HG02943 (cell line): Measurements from ENCODE around the gene DTX1.

Experiments used
- ATAC-seq: cut with Tn5 transposase; IDR thresholded peaks from one replicate; pipeline ENCODE4 v1.9.1; 2021; ENCODE audit warnings: mild to moderate bottlenecking, low read depth, moderate library complexity; ENCODE audit not compliant: unreplicated experiment

The DTX1 gene

DNA sequence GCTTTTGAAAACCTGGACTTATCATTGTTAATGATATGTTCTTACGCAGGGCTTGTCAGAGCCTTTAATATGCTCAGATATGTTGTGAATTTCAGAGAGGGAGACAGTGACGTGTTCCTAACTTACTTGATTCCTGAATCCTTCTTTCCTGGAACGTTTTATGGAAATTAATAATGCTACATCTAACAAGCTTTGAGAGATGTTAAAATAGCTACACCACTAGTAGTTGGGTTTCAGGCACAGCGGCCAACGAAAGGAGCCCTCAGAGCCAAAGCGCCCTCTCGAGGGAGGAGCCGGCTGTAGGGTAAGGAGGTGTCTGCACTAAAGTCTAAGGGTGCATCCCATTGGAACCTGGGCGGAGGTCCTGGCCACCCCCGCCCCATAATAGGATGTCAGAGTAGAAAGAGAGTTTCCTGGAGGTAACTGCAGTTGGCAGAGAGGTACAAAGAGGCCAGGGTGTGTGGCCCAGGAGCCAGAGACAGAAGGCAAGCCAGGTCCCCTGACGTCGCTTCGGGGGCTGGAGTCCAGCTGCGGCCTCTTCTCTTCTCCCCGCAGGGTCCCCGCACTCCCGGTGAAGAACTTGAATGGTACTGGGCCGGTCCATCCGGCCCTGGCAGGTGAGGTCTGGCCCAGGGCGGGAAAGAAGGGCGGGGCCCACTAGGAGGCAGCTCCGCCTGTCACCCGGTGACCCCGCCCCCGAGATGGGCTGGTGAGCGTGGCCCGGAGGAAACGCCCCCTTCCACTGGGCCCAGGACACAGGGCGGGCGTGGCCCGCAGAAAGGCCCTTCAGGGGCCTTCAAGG lies 36.3 kb downstream of the DTX1 start:
- ATAC-seq = no peak

DNA sequence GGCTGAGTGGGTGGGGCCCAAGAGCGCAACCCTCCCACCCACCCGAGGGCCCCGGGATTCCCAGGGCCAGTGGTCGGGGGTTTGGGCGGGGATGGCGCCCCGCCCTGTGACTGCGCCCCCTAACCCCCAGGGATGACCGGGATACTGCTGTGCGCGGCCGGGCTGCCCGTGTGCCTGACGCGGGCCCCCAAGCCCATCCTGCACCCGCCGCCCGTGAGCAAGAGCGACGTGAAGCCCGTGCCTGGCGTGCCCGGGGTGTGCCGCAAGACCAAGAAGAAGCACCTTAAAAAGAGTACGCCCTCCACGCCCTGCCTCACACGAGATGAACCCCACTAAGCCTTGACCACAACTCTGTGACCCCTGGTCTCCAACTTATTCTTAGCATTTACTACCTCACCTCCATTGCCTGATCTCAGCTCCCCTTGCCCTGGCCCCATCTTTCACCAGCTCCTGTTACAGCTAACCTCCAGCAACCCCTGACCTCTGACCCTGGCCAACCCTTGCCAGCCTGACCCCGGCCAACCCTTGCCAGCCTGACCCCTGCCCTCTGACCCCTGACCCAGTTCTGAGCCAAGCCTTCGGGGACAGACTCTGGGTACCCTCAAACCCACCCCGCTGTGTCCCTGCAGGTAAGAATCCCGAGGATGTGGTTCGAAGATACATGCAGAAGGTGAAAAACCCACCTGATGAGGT lies 37.0 kb downstream of the DTX1 start:
- ATAC-seq = no peak

DNA sequence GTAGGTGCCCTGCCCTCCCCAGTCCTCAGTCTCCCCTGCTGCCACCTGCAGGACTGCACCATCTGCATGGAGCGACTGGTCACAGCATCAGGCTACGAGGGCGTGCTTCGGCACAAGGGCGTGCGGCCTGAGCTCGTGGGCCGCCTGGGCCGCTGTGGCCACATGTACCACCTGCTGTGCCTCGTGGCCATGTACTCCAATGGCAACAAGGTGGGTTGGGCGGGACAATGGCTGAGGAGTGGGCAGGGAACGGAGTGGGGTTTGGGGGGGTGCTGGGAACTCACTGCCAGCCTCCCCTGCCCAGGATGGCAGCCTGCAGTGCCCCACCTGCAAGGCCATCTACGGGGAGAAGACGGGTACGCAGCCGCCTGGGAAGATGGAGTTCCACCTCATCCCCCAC lies 38.2 kb downstream of the DTX1 start:
- no peak for ATAC-seq

- no peak for ATAC-seq
Observed at GRCh38 chr12:113095405-113095804, 38.9 kb downstream of the DTX1 start.

DNA sequence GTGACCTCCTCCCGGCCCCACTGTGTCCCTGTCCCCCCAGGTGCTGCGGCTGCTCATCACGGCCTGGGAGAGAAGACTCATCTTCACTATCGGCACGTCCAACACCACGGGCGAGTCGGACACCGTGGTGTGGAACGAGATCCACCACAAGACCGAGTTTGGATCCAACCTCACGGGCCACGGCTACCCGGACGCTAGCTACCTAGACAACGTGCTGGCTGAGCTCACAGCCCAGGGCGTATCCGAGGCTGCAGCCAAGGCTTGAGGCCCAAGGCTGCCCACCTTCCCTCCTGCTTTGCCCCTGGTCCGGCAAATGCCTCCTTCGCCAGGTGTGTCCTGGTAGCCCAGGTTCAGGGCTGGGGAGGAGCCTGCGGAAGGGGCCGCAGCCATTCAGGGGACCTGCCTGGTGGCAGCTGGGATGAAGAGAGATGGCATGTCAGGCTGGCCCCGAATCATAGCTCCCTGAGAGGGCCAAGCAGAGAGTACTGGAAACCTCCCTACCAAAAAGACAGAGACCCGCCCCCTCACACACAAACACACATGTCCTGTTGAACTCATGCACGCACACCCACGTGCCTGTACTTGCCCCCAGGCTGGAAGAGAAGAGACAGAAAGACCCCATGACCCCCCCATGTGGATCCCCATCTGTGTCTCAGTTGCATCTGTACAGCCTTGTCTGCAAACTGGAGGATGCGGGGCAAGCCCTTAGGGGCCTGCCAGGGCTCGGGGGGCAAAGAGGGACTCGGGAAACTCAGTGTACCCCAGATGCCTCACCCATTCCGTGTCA lies 40.3 kb downstream of the DTX1 start:
- ATAC-seq = no peak

- ATAC-seq = no peak
Observed at GRCh38 chr12:113097716-113098440, 41.3 kb downstream of the DTX1 start.

- no peak for ATAC-seq
Observed at GRCh38 chr12:113098441-113099028, 42.0 kb downstream of the DTX1 start.

- no peak for ATAC-seq
Observed at GRCh38 chr12:113099364-113099763, 42.8 kb downstream of the DTX1 start.

- ATAC-seq = no peak
Observed at GRCh38 chr12:113099764-113100163, 43.2 kb downstream of the DTX1 start.

GRCh38 chr12:113101751-113102150 lies 45.2 kb downstream of the DTX1 start:
- no peak for ATAC-seq

- no peak for ATAC-seq
Observed at GRCh38 chr12:113102811-113103210, 46.3 kb downstream of the DTX1 start.

- ATAC-seq = no peak
Observed at GRCh38 chr12:113103756-113104450, 47.4 kb downstream of the DTX1 start.

GRCh38 chr12:113104953-113105510 lies 48.5 kb downstream of the DTX1 start:
- ATAC-seq = no peak

DNA sequence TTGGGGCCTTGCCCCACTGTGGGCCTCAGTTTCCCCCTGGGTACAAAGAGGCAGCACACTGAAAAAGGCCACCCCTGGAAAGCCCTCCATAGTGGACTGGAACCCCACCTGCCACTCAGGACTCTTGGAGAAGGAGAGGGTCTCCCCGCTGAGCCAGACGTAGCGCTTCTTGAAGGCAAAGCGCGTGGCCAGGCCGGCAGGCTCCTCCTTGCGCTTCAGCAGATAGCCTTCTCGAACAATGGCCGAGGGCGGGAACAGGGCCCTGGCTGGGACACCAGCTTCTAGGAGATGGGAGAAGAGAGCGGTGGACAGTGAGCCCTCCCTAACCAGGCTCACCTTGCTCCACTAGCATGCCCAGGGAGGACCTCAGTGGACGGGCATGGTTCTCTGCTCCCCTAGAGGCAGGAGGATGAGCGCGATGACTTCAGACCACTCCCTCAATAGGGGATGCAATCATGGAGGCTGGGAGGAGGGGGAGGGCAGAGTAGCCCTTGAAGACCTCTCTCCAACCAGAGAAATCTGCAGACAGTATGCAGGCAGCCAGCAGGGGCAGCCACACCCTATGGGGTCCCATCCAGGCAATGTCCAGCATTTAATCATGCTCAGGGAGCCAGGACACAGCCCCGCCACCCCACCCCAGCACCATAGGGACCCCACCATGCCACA lies 49.2 kb downstream of the DTX1 start:
- no peak for ATAC-seq

DNA sequence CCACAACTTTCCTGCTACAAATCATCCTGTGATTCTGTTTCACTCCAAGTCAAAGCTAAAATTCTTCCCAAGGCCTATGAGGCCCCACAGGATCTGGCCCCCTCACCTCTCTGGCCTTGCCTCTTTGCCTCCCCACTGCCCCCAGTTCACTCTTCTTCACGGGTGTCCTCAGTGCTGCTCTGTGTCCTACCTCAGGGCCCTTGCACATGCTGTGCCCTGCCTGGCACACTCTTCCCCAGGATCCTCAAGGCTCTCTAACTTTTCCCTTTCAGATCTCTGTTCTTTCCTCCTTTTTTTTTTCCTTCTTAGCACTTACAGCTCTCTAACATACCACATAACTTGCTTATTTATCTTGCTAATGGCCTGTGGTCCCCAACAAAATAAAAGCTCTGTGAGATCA lies 49.8 kb downstream of the DTX1 start:
- no peak for ATAC-seq

DNA sequence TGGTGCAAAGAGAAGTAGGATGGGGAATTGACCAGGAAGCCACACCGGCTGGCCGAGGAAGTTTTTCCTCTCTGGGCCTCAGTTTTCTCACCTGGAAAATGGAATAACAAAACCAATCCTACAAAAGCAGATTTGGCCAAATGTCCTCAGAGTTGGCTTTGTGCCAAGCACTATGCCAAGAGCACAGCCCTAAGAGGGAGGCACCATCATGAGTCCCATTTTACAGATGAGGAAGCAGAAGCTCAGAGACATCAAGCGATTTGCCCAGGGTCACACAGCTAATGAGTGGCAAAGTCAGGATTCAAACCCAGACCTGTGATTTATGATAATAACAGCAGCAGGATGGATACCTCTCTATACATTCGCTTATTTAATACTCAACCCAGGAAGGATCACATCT lies 51.8 kb downstream of the DTX1 start:
- ATAC-seq = no peak

DNA sequence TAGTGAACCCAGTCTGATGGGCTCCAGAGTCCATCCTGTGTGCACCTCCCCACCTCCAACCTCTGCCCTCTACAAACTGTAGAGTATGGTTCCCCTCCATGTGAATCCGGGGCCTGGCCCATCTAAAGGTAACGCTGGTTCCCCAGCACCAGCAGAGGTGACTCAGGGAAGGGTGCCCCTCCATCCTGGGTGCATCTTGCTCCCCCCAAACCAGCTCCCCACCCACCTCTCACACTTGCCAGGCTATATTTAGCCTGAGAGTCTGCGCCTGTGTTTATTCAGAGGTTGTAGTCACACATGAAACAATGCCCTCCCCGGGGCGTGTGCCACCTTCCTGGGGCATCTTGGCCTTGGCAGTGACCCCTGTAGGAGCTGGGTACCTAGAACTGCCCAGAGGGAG lies 52.8 kb downstream of the DTX1 start:
- ATAC-seq = no peak

GRCh38 chr12:113109872-113110599 lies 53.5 kb downstream of the DTX1 start:
- no peak for ATAC-seq
